Naive thymus-derived CD8-positive, alpha-beta T cell (primary cell): ENCODE results near the gene PGC. TPM values are rescaled to one million over a fixed set of nuclear protein-coding genes. Genes with fewer than 3 reads are reported as not detected.
A peak's percentile ranks its signal among the peaks of the same experiment; 100 is the strongest.

Source experiments
- ATAC-seq, 2 donors: fragments of 150-1000 bp; cut with Tn5 transposase in 1 of 2; sonication (Bioruptor Pico), chemical (Tn5 transposase) in 1 of 2; 1 replicate in 1 of 2; 2 replicates in 1 of 2; pipeline ENCODE4 v1.10.0; 2021; ENCODE audit warnings: mild to moderate bottlenecking in 2 of 2, moderate library complexity in 2 of 2
- POLR2A ChIA-PET: fragments of 350-600 bp; sonication (Branson Sonifier 250); formaldehyde crosslinking; loops from one replicate; lab custom pipeline; 2021; ENCODE audit warnings: antibody characterized with exemption; lab: Charles Lee
- DNase-seq, 10 donors: peaks; one replicate each; pipeline versions ENCODE4 v3.0.0 to v3.0.0-alpha.2; 2020 to 2022
- H3K27ac Mint-ChIP-seq, 10 donors: one replicate each; pipeline ENCODE4 v1.8.0; 2020 to 2022; ENCODE audit warnings: mild to moderate bottlenecking in 10 of 10, mixed read lengths in 10 of 10, moderate library complexity in 4 of 10, inconsistent platforms in 1 of 10
- H3K27me3 Mint-ChIP-seq, 5 donors: one replicate each; pipeline ENCODE4 v1.8.0; 2021 to 2022; ENCODE audit warnings: mixed read lengths in 5 of 5
- H3K36me3 Mint-ChIP-seq, 3 donors: one replicate each; pipeline ENCODE4 v1.8.0; 2020 to 2022; ENCODE audit warnings: mixed read lengths in 3 of 3, mild to moderate bottlenecking in 2 of 3, inconsistent platforms in 1 of 3
- H3K4me1 Mint-ChIP-seq, 4 donors: one replicate each; pipeline ENCODE4 v1.8.0; 2021 to 2022; ENCODE audit warnings: mixed read lengths in 4 of 4
- H3K4me3 Mint-ChIP-seq, 10 donors: one replicate each; pipeline ENCODE4 v1.8.0; 2020 to 2022; ENCODE audit warnings: mild to moderate bottlenecking in 10 of 10, mixed read lengths in 10 of 10, moderate library complexity in 6 of 10, inconsistent platforms in 1 of 10
- H3K9me3 Mint-ChIP-seq, 9 donors: one replicate each; pipeline ENCODE4 v1.8.0; 2020 to 2022; ENCODE audit warnings: mixed read lengths in 9 of 9, mild to moderate bottlenecking in 3 of 9, inconsistent platforms in 1 of 9, moderate library complexity in 1 of 9
- polyA plus RNA-seq, 3 donors: library from polyadenylated mRNA; unstranded; fragments of 300-500 nt; fragmentation: Illumina TruSeq; gene quantifications; one replicate each; pipeline ENCODE4 v1.2.3, GENCODE V29; 2021
- total RNA-seq, 8 experiments: library from RNA in 2 of 8; stranded (reverse) in 2 of 8; gene quantifications; one replicate each; pipeline ENCODE4 v1.2.3 and lab custom pipeline; 2021 to 2026

Gene PGC
- total and polyA plus RNA-seq, 5 experiments from 2014 or later, result not detected

DNA sequence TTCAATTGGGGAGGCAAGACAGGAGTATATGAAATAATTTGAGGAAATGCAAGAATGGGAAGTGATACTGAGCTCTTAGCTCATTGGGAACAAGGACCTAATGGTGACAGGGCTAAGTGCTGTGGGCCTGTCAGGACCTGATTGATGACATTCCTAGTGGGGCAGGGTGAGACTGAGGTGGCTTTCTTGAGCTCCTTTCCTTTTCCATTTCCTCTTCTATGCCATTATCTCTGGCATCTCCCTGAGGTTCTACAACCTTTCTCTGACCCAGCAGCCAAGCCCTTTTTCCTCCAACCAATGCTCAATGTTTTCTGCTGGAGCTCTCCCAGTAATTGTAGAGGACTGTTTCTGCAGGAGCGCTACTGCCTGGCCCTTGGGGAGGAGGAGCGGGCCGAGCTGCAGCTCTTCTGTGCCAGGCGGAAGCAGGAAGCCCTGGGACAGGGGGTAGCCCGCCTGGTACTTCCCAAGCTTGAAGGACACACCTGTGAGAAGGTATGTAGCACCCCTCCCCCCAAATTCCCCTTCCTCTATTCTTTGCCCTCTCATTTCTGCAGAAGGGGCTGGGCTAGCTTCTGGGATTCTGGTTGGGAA is 37.5 kb upstream of the PGC start:
- H3K9me3 Mint-ChIP-seq, result no peaks in the 10 kb centered on the region
- peaks cover 0 to 8% (median 0%) of the 10 kb centered on the region in 3 donors for H3K36me3 Mint-ChIP-seq
- POLR2A ChIA-PET, result interaction anchor here (1.0 to 4.5 kb wide), 7 partner anchors 13 to 263 kb away, joined by 3 to 102 read pairs (median 4); partner anchors contain the start of genes BYSL, MED20 and TAF8
- peaks cover 3 to 30% (median 24%) of the 10 kb centered on the region in 4 donors for H3K4me1 Mint-ChIP-seq
- DNase-seq, result no peak
- no peak overlapping the region for H3K27ac Mint-ChIP-seq
- ATAC-seq, result no peak
- peaks cover 0 to 11% (median 0%) of the 10 kb centered on the region in 5 donors for H3K27me3 Mint-ChIP-seq
- peak overlapping the region in 8 of 10 donors; percentile 26 to 93 (median 58) for H3K4me3 Mint-ChIP-seq

- H3K27ac Mint-ChIP-seq, result peak overlapping the region in 1 of 10 donors; percentile 16
- no peak for DNase-seq
- peak overlapping the region in 2 of 10 donors; percentile 4 to 28 for H3K4me3 Mint-ChIP-seq
- H3K27me3 Mint-ChIP-seq, result peaks cover 0 to 11% (median 0%) of the 10 kb centered on the region in 5 donors
- ATAC-seq, result no peak
- H3K36me3 Mint-ChIP-seq, result peaks cover 0 to 2% (median 0%) of the 10 kb centered on the region in 3 donors
- POLR2A ChIA-PET, result interaction anchor here (0.5 to 1.1 kb wide), 3 partner anchors 83 to 260 kb away, joined by 3 to 6 read pairs (median 3); no protein-coding TSS in a partner anchor
- peaks cover 8 to 32% (median 26%) of the 10 kb centered on the region in 4 donors for H3K4me1 Mint-ChIP-seq
- H3K9me3 Mint-ChIP-seq, result no peaks in the 10 kb centered on the region
Observed at GRCh38 chr6:41783106-41783780, 36.0 kb upstream of the PGC start.

GRCh38 chr6:41781366-41781730 is 34.2 kb upstream of the PGC start:
- H3K4me1 Mint-ChIP-seq, result peaks cover 8 to 32% (median 27%) of the 10 kb centered on the region in 4 donors
- peak overlapping the region in 1 of 10 donors; percentile 80 for H3K27ac Mint-ChIP-seq
- H3K4me3 Mint-ChIP-seq, result peak overlapping the region; percentile 36 to 91 (median 72)
- POLR2A ChIA-PET, result interaction anchor here (0.6 to 1.5 kb wide), 6 partner anchors 8 to 421 kb away, joined by 3 read pairs; no protein-coding TSS in a partner anchor
- peaks cover 0 to 14% (median 0%) of the 10 kb centered on the region in 3 donors for H3K36me3 Mint-ChIP-seq
- ATAC-seq, result no peak
- no peak for DNase-seq
- no peaks in the 10 kb centered on the region for H3K9me3 Mint-ChIP-seq
- H3K27me3 Mint-ChIP-seq, result peaks cover 0 to 11% (median 0%) of the 10 kb centered on the region in 5 donors

GRCh38 chr6:41780551-41781365 is 33.6 kb upstream of the PGC start, which contains the start of gene PRICKLE4:
Gene PRICKLE4, plus strand, starts transcription at chr6:41780782. Its CDS starts 2,692 bp downstream, at chr6:41783474.
- peak within 1 kb of the TSS; percentile 87 to 97 (median 90) for H3K4me3 Mint-ChIP-seq

GRCh38 chr6:41779788-41780550 is 32.8 kb upstream of the PGC start, which contains the start of gene FRS3:
Gene FRS3, minus strand, starts transcription at chr6:41779900. Its CDS starts 2,913 bp downstream, at chr6:41776987.
- POLR2A ChIA-PET, result interaction anchor here (0.7 to 1.5 kb wide), 4 partner anchors 10 to 435 kb away, joined by 3 read pairs; no protein-coding TSS in a partner anchor
- ATAC-seq, result peak; percentile 94 to 98

More at GRCh38 chr6:41780551-41781365, 33.6 kb upstream of the PGC start, which contains the start of gene PRICKLE4:
- Mint-ChIP-seq H3K27me3 (peaks cover 0 to 11% (median 0%) of the 10 kb centered on the region in 5 donors), H3K36me3 (peaks cover 0 to 14% (median 0%) of the 10 kb centered on the region in 3 donors), H3K9me3 (no peaks in the 10 kb centered on the region), H3K27ac (peak within 1 kb of the TSS in 7 of 10 donors; percentile 10 to 83 (median 65)), H3K4me1 (peaks cover 8 to 32% (median 24%) of the 10 kb centered on the region in 4 donors)
- ATAC-seq, result peak in 1 of 2 donors; percentile 3
- POLR2A ChIA-PET, result interaction anchor here (1.0 to 1.5 kb wide), 5 partner anchors 9 to 434 kb away, joined by 3 read pairs; no protein-coding TSS in a partner anchor
- peak in 1 of 10 donors; percentile 26 for DNase-seq

DNA sequence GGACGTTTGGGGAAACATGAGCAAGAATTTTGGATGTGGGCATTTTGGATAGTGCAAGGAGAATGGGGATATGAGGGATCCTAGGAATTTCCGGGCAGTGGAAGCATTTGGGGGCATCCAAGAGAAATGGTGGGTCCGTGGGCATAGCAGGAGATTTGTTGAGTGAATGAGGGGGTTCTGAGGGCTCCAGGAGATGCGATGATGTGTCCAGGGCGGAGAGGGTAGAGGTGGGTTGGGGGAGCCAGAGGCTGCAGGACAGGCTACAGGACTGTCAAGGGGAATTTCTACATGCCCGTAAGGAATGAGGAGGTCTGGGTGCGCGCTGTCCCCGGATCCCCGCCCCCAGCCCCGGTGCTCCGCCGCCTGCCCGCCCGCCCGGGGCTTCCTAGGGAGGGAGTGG is 32.1 kb upstream of the PGC start:
- no peak for ATAC-seq
- Mint-ChIP-seq H3K4me1 (peaks cover 8 to 29% (median 22%) of the 10 kb centered on the region in 4 donors), H3K27me3 (peaks cover 0 to 11% (median 0%) of the 10 kb centered on the region in 5 donors), H3K36me3 (peaks cover 0 to 25% (median 0%) of the 10 kb centered on the region in 3 donors), H3K9me3 (no peaks in the 10 kb centered on the region), H3K27ac (peak overlapping the region in 8 of 10 donors; percentile 33 to 88 (median 72)), H3K4me3 (peak overlapping the region; percentile 80 to 94 (median 90))
- DNase-seq, result no peak
- POLR2A ChIA-PET, result interaction anchor here (0.7 kb wide), 1 partner anchor 45 kb away, joined by 3 read pairs; no protein-coding TSS in a partner anchor

More at GRCh38 chr6:41779788-41780550, 32.8 kb upstream of the PGC start, which contains the start of gene FRS3:
- Mint-ChIP-seq H3K9me3 (no peaks in the 10 kb centered on the region), H3K27me3 (peaks cover 0 to 11% (median 0%) of the 10 kb centered on the region in 5 donors), H3K4me1 (peaks cover 8 to 32% (median 24%) of the 10 kb centered on the region in 4 donors), H3K27ac (peak within 1 kb of the TSS in 9 of 10 donors; percentile 58 to 88 (median 83)), H3K4me3 (peak within 1 kb of the TSS; percentile 88 to 97 (median 92)), H3K36me3 (peaks cover 0 to 19% (median 0%) of the 10 kb centered on the region in 3 donors)
- peak; percentile 95 to 100 (median 99) for DNase-seq

- Mint-ChIP-seq H3K27ac (peak overlapping the region in 8 of 10 donors; percentile 44 to 88 (median 82)), H3K4me1 (peaks cover 10 to 25% (median 21%) of the 10 kb centered on the region in 4 donors)
Observed at GRCh38 chr6:41778895-41779294, 31.7 kb upstream of the PGC start.

GRCh38 chr6:41777551-41778285 is 30.5 kb upstream of the PGC start:
- POLR2A ChIA-PET, result interaction anchor here (1.4 kb wide), 1 partner anchor 9 kb away, joined by 5 read pairs; the partner anchor contains the start of gene TOMM6
- peak overlapping the region in 4 of 10 donors; percentile 27 to 93 (median 76) for H3K4me3 Mint-ChIP-seq
- no peak overlapping the region for H3K27ac Mint-ChIP-seq
- peaks cover 0 to 11% (median 0%) of the 10 kb centered on the region in 5 donors for H3K27me3 Mint-ChIP-seq
- ATAC-seq (no peak), DNase-seq (no peak)
- H3K9me3 Mint-ChIP-seq, result no peaks in the 10 kb centered on the region
- peaks cover 0 to 35% (median under 1%) of the 10 kb centered on the region in 3 donors for H3K36me3 Mint-ChIP-seq
- peaks cover 10 to 25% (median 21%) of the 10 kb centered on the region in 4 donors for H3K4me1 Mint-ChIP-seq

More at GRCh38 chr6:41778895-41779294, 31.7 kb upstream of the PGC start:
- POLR2A ChIA-PET, result interaction anchor here (1.4 kb wide), 1 partner anchor 8 kb away, joined by 5 read pairs; the partner anchor contains the start of gene TOMM6
- no peaks in the 10 kb centered on the region for H3K9me3 Mint-ChIP-seq
- DNase-seq (no peak), ATAC-seq (no peak)
- H3K36me3 Mint-ChIP-seq, result peaks cover 0 to 29% (median 0%) of the 10 kb centered on the region in 3 donors
- peak overlapping the region; percentile 80 to 94 (median 90) for H3K4me3 Mint-ChIP-seq
- H3K27me3 Mint-ChIP-seq, result peaks cover 0 to 11% (median 0%) of the 10 kb centered on the region in 5 donors

DNA sequence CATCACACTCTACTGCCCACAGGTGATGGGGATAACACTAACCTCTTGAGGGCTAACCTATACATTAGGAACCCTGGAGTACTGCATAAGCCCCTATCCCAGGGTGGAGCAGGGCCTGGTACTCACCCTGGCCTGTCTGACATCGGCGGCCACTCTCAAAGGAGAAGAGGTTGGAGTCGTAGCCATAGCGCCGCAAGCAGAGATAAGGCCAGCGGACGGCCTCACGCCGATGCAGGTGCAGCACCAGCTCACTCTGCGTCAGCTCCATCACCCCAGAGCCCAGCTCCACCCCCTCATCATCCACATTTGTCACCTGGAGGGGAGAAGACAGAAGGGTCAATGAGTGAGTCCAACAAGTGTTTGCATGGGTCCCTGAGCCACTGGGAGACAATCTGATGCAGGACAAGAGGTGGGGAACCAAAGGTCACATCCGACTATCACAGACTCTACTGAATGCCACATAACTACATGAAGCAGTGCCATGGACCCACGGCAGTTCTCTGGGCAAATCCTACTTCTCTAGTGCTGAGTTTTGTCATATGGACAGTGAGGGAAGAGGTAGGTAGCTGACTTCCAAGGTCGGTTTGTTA is 28.2 kb upstream of the PGC start:
- no peak for ATAC-seq
- no peak for DNase-seq
- POLR2A ChIA-PET, result no interaction called here
- Mint-ChIP-seq H3K4me1 (peaks cover 6 to 18% (median 15%) of the 10 kb centered on the region in 4 donors), H3K27ac (no peak overlapping the region), H3K36me3 (peaks cover 0 to 58% (median 5%) of the 10 kb centered on the region in 3 donors), H3K9me3 (no peaks in the 10 kb centered on the region), H3K27me3 (peaks cover 0 to 2% (median 0%) of the 10 kb centered on the region in 5 donors), H3K4me3 (no peak overlapping the region)

DNA sequence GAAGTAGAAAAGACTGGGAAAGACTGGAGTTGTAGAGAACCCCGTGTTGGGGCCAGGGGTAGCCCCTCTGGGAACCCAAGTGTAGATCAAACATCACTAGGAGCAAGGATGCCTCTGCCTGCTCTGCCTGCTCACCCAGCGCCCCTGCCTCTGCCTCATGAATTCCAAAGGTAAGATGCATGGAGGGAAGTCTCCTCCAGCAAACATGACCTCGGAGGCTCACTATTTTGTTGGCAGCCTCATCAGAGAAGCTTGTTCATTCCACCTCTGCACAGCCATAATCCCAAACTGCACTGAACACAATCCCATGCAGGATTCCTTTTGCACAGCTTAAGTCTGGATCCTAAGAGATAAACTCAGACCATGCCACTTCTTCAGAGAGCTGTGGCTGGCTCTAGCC is 27.6 kb upstream of the PGC start:
- DNase-seq, result no peak
- POLR2A ChIA-PET, result no interaction called here
- Mint-ChIP-seq H3K4me1 (peaks cover 6 to 15% (median 11%) of the 10 kb centered on the region in 4 donors), H3K9me3 (no peaks in the 10 kb centered on the region), H3K27ac (no peak overlapping the region), H3K4me3 (no peak overlapping the region), H3K36me3 (peaks cover 0 to 63% (median 5%) of the 10 kb centered on the region in 3 donors), H3K27me3 (peaks cover 0 to under 1% (median 0%) of the 10 kb centered on the region in 5 donors)
- ATAC-seq, result no peak
